DND-41 (cell line): Measurements from ENCODE around the gene MESP2.

Experiments used
- ATAC-seq: fragments of 200-7000 bp; cut with Tn5 transposase; 3 replicates; pipeline ENCODE4 v1.9.1; 2021; ENCODE audit warnings: low read depth; ENCODE audit not compliant: insufficient read depth
- DNase-seq: peaks from one replicate; pipeline ENCODE4 v3.0.0-alpha.2; 2020
- H2AFZ ChIP-seq: 2 replicates; pipeline ENCODE4 v1.6.0; 2012; ENCODE audit warnings: low read depth, low read length
- H3K27ac ChIP-seq: 2 replicates; pipeline ENCODE4 v1.5.1; 2012; ENCODE audit warnings: low read length, inconsistent platforms
- H3K27me3 ChIP-seq: fragments of 200-600 bp; sonication (generic); 2 replicates; pipeline ENCODE4 v1.6.0; 2012; ENCODE audit warnings: low read length, mild to moderate bottlenecking, inconsistent platforms; ENCODE audit not compliant: insufficient read depth, poor library complexity
- H3K36me3 ChIP-seq: 2 replicates; pipeline ENCODE4 v1.5.1; 2012; ENCODE audit warnings: low read length, inconsistent platforms; ENCODE audit not compliant: insufficient read depth
- H3K4me1 ChIP-seq: 2 replicates; pipeline ENCODE4 v1.5.1; 2012; ENCODE audit warnings: mild to moderate bottlenecking, low read length; ENCODE audit not compliant: insufficient read depth
- H3K4me2 ChIP-seq: 2 replicates; pipeline ENCODE4 v1.6.0; 2012; ENCODE audit warnings: mild to moderate bottlenecking, moderate library complexity, low read length, inconsistent platforms; ENCODE audit not compliant: insufficient read depth
- H3K4me3 ChIP-seq, 2 experiments: fragments of 200-600 bp in 1 of 2; shearing (Covaris generic) in 1 of 2; 2 replicates each; pipeline ENCODE4 v1.5.1; 2012 to 2016; ENCODE audit warnings: inconsistent platforms in 2 of 2, low read length in 2 of 2, mild to moderate bottlenecking in 2 of 2, low read depth in 1 of 2, moderate library complexity in 1 of 2
- H3K79me2 ChIP-seq: 2 replicates; pipeline ENCODE4 v1.6.0; 2012; ENCODE audit warnings: low read length, inconsistent platforms; ENCODE audit not compliant: insufficient read depth
- H3K9ac ChIP-seq: 2 replicates; pipeline ENCODE4 v1.6.0; 2012; ENCODE audit warnings: low read depth, mild to moderate bottlenecking, inconsistent platforms, low read length, moderate library complexity
- H3K9me3 ChIP-seq: 2 replicates; pipeline ENCODE4 v1.5.1; 2012; ENCODE audit warnings: low read length, moderate library complexity, mild to moderate bottlenecking, inconsistent platforms; ENCODE audit not compliant: insufficient read depth, severe bottlenecking
- H4K20me1 ChIP-seq: 2 replicates; pipeline ENCODE4 v1.6.0; 2012; ENCODE audit warnings: low read length; ENCODE audit not compliant: insufficient read depth
- EZH2 ChIP-seq: IDR thresholded peaks from 3 replicates; pipeline ENCODE4 v1.6.1; 2012; ENCODE audit warnings: borderline replicate concordance, low read depth, mild to moderate bottlenecking, moderate library complexity, low read length, inconsistent platforms; ENCODE audit not compliant: severe bottlenecking
- TF ChIP-seq, protein P1 (sequence below): IDR thresholded peaks from 2 replicates; pipeline ENCODE4 v1.5.1; 2012; ENCODE audit warnings: borderline replicate concordance, low read length, moderate library complexity, mild to moderate bottlenecking; ENCODE audit not compliant: poor library complexity, severe bottlenecking; ENCODE audit errors: extremely low read depth

Gene MESP2

GRCh38 chr15:89807689-89808088 is 31.6 kb downstream of the MESP2 start:
- no peak for TF ChIP-seq EZH2
- TF ChIP-seq, protein P1, sequence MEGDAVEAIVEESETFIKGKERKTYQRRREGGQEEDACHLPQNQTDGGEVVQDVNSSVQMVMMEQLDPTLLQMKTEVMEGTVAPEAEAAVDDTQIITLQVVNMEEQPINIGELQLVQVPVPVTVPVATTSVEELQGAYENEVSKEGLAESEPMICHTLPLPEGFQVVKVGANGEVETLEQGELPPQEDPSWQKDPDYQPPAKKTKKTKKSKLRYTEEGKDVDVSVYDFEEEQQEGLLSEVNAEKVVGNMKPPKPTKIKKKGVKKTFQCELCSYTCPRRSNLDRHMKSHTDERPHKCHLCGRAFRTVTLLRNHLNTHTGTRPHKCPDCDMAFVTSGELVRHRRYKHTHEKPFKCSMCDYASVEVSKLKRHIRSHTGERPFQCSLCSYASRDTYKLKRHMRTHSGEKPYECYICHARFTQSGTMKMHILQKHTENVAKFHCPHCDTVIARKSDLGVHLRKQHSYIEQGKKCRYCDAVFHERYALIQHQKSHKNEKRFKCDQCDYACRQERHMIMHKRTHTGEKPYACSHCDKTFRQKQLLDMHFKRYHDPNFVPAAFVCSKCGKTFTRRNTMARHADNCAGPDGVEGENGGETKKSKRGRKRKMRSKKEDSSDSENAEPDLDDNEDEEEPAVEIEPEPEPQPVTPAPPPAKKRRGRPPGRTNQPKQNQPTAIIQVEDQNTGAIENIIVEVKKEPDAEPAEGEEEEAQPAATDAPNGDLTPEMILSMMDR, result no peak
- ATAC-seq (no peak), DNase-seq (no peak)
- H3K9ac ChIP-seq, result no peak overlapping the region
- no peak overlapping the region for H3K27ac ChIP-seq
- no peaks in the 10 kb centered on the region for H3K36me3 ChIP-seq
- H3K27me3 ChIP-seq, result no peaks in the 10 kb centered on the region
- H3K4me2 ChIP-seq, result no peak overlapping the region
- H3K4me1 ChIP-seq, result no peaks in the 10 kb centered on the region
- H2AFZ ChIP-seq, result no peak overlapping the region
- no peak overlapping the region for H3K4me3 ChIP-seq
- no peaks in the 10 kb centered on the region for H3K79me2 ChIP-seq
- no peaks in the 10 kb centered on the region for H3K9me3 ChIP-seq
- H4K20me1 ChIP-seq, result no peaks in the 10 kb centered on the region

DNA sequence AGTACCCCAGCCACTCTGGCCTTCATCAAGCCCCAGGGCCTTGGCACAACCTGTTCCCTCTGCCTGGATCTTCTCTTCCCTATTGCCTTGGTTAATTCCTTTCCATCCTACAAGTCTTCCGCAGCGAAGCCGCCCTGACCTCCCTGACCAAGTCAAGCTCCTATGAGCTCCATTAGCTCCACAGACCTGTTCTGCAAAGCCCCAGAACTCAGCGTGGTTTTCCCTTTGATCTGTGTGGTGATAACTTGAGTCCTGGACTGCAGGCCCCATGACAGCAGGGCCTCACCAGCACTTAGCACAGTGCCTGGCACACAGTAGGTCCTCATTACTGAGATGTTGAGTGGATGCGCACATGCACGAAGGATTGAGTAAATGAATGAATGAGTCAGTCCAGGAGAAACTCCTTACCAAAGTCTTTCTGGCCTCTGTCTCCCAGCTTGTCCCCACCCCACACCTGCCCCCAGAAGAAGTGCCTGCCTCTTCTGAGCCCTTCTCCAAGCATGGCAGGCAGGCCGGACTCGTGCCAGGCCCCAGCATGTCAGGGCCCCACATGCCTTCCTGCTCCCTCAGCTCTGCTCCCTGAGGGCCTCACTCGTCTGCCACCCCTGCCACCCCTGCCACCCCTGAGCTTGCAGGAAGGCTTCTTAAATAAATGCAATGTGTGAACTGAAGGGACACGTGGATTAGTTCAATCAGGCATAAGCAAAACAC is 32.2 kb downstream of the MESP2 start:
- Histone ChIP-seq H3K27ac (no peak overlapping the region), H3K9ac (no peak overlapping the region), H3K4me3 (no peak overlapping the region), H3K36me3 (no peaks in the 10 kb centered on the region), H3K27me3 (no peaks in the 10 kb centered on the region), H3K79me2 (no peaks in the 10 kb centered on the region), H4K20me1 (no peaks in the 10 kb centered on the region), H3K4me2 (no peak overlapping the region), H2AFZ (no peak overlapping the region), H3K4me1 (no peaks in the 10 kb centered on the region), H3K9me3 (no peaks in the 10 kb centered on the region)
- no peak for TF ChIP-seq EZH2
- TF ChIP-seq, protein P1, result no peak
- DNase-seq (no peak), ATAC-seq (no peak)

GRCh38 chr15:89809093-89809786 is 33.1 kb downstream of the MESP2 start:
- Histone ChIP-seq H3K27ac (no peak overlapping the region), H3K27me3 (no peaks in the 10 kb centered on the region), H3K36me3 (no peaks in the 10 kb centered on the region), H4K20me1 (no peaks in the 10 kb centered on the region), H3K9me3 (no peaks in the 10 kb centered on the region), H3K4me3 (no peak overlapping the region), H3K79me2 (no peaks in the 10 kb centered on the region), H2AFZ (no peak overlapping the region), H3K4me2 (no peak overlapping the region), H3K4me1 (no peaks in the 10 kb centered on the region), H3K9ac (no peak overlapping the region)
- DNase-seq, result no peak
- TF ChIP-seq, protein P1, result no peak
- no peak for TF ChIP-seq EZH2
- ATAC-seq, result no peak
